SK-N-SH treated with all-trans-retinoic acid at 6 μM for 48 hours (cell line): Measurements from ENCODE around the gene SMCHD1.

Experiments used
- ATAC-seq: fragments of 200-7000 bp; cut with Tn5 transposase; 3 replicates; pipeline ENCODE4 v1.9.1; 2020; ENCODE audit warnings: mild to moderate bottlenecking, moderate library complexity
- ARNTL ChIP-seq: fragments of 450-650 bp; formaldehyde crosslinking; IDR thresholded peaks from 2 replicates; pipeline ENCODE4 v1.5.0; 2020; ENCODE audit warnings: low read depth, mild to moderate bottlenecking, moderate library complexity, borderline replicate concordance
- BACH2 ChIP-seq: fragments of 250-450 bp; sonication (Bioruptor Pico); IDR thresholded peaks from 2 replicates; pipeline ENCODE4 v1.9.0; 2021; ENCODE audit warnings: mild to moderate bottlenecking, borderline replicate concordance
- CSDC2 ChIP-seq: fragments of 250-450 bp; sonication (Bioruptor Pico); IDR thresholded peaks from 2 replicates; pipeline ENCODE4 v1.5.0; 2020; ENCODE audit warnings: mild to moderate bottlenecking, moderate library complexity
- ESRRG ChIP-seq: fragments of 250-450 bp; sonication (Bioruptor Pico); IDR thresholded peaks from 2 replicates; pipeline ENCODE4 v1.6.1; 2021; ENCODE audit warnings: mild to moderate bottlenecking
- GLIS3 ChIP-seq: fragments of 250-450 bp; sonication (Bioruptor Pico); IDR thresholded peaks from 2 replicates; pipeline ENCODE4 v1.5.0; 2020; ENCODE audit warnings: mild to moderate bottlenecking, moderate library complexity
- ISL1 ChIP-seq: fragments of 250-450 bp; sonication (Bioruptor Pico); IDR thresholded peaks from 2 replicates; pipeline ENCODE4 v2.1.2; 2022; ENCODE audit warnings: mild to moderate bottlenecking, moderate library complexity
- OSR1 ChIP-seq: fragments of 250-450 bp; sonication (Bioruptor Pico); IDR thresholded peaks from 2 replicates; pipeline ENCODE4 v1.8.0; 2022; ENCODE audit warnings: moderate library complexity, mild to moderate bottlenecking, inconsistent platforms
- PATZ1 ChIP-seq: fragments of 250-450 bp; sonication (Bioruptor Pico); IDR thresholded peaks from 2 replicates; pipeline ENCODE4 v1.8.0; 2020; ENCODE audit warnings: mild to moderate bottlenecking, moderate library complexity, borderline replicate concordance
- POU6F1 ChIP-seq: fragments of 250-450 bp; sonication (Bioruptor Pico); IDR thresholded peaks from 2 replicates; pipeline ENCODE4 v1.8.0; 2021; ENCODE audit warnings: low read depth, mild to moderate bottlenecking, moderate library complexity, borderline replicate concordance
- PPARA ChIP-seq: fragments of 250-450 bp; sonication (Bioruptor Pico); IDR thresholded peaks from 2 replicates; pipeline ENCODE4 v1.5.0; 2020; ENCODE audit warnings: mild to moderate bottlenecking, borderline replicate concordance
- RARB ChIP-seq: fragments of 250-450 bp; sonication (Bioruptor Pico); IDR thresholded peaks from 2 replicates; pipeline ENCODE4 v1.8.0; 2021; ENCODE audit warnings: mild to moderate bottlenecking, moderate library complexity
- SNAI2 ChIP-seq: fragments of 250-450 bp; sonication (Bioruptor Pico); IDR thresholded peaks from 2 replicates; pipeline ENCODE4 v1.5.0; 2020; ENCODE audit warnings: mild to moderate bottlenecking, moderate library complexity
- TCF4 ChIP-seq: fragments of 250-450 bp; sonication (Bioruptor Pico); IDR thresholded peaks from 2 replicates; pipeline ENCODE4 v1.8.0; 2021; ENCODE audit warnings: mild to moderate bottlenecking, moderate library complexity, borderline replicate concordance
- TOX ChIP-seq: fragments of 250-450 bp; sonication (Bioruptor Pico); IDR thresholded peaks from 2 replicates; pipeline ENCODE4 v1.8.0; 2021; ENCODE audit warnings: mild to moderate bottlenecking, moderate library complexity, borderline replicate concordance
- TSHZ2 ChIP-seq: fragments of 250-450 bp; sonication (Bioruptor Pico); IDR thresholded peaks from 2 replicates; pipeline ENCODE4 v1.5.0; 2020; ENCODE audit warnings: mild to moderate bottlenecking, moderate library complexity
- ZC3H10 ChIP-seq: fragments of 250-450 bp; sonication (Bioruptor Pico); IDR thresholded peaks from 2 replicates; pipeline ENCODE4 v1.5.1; 2021; ENCODE audit warnings: mild to moderate bottlenecking, moderate library complexity
- ZFP3 ChIP-seq: fragments of 250-450 bp; sonication (Bioruptor Pico); IDR thresholded peaks from 2 replicates; pipeline ENCODE4 v1.5.0; 2020; ENCODE audit warnings: mild to moderate bottlenecking, moderate library complexity
- ZFP30 ChIP-seq: fragments of 450-650 bp; formaldehyde crosslinking; IDR thresholded peaks from 2 replicates; pipeline ENCODE4 v1.5.0; 2022; ENCODE audit warnings: mild to moderate bottlenecking, moderate library complexity
- ZNF565 ChIP-seq: fragments of 450-650 bp; formaldehyde crosslinking; conservative IDR thresholded peaks from 2 replicates; pipeline ENCODE4 v1.5.0; 2020; ENCODE audit warnings: low read depth, mild to moderate bottlenecking, moderate library complexity
- ZNF70 ChIP-seq: fragments of 450-650 bp; formaldehyde crosslinking; IDR thresholded peaks from 2 replicates; pipeline ENCODE4 v1.5.0; 2020; ENCODE audit warnings: mild to moderate bottlenecking, moderate library complexity
- ZNF8 ChIP-seq: fragments of 450-650 bp; formaldehyde crosslinking; IDR thresholded peaks from 2 replicates; pipeline ENCODE4 v1.5.0; 2020; ENCODE audit warnings: mild to moderate bottlenecking, moderate library complexity
- TF ChIP-seq, protein P1 (sequence below): fragments of 250-450 bp; sonication (Bioruptor Pico); IDR thresholded peaks from 2 replicates; pipeline ENCODE4 v1.5.1; 2021; ENCODE audit warnings: mild to moderate bottlenecking, moderate library complexity
- TF ChIP-seq, protein P2 (sequence below): fragments of 250-450 bp; sonication (Bioruptor Pico); IDR thresholded peaks from 2 replicates; pipeline ENCODE4 v1.5.1; 2020; ENCODE audit warnings: low read depth, mild to moderate bottlenecking, moderate library complexity

SMCHD1 gene

GRCh38 chr18:2644535-2644934, 11.0 kb upstream of the SMCHD1 start:
- TF ChIP-seq RARB (CRISPR knock-in tag) (no peak), ISL1 (CRISPR knock-in tag) (no peak), TCF4 (no peak), ARNTL (no peak), ESRRG (CRISPR knock-in tag) (no peak), SNAI2 (CRISPR knock-in tag) (no peak), BACH2 (CRISPR knock-in tag) (no peak), CSDC2 (no peak), PPARA (CRISPR knock-in tag) (no peak), TOX (CRISPR knock-in tag) (no peak), ZNF70 (CRISPR knock-in tag) (no peak), ZNF8 (no peak), OSR1 (CRISPR knock-in tag) (no peak), ZFP30 (CRISPR knock-in tag) (no peak)
- TF ChIP-seq, protein P1, sequence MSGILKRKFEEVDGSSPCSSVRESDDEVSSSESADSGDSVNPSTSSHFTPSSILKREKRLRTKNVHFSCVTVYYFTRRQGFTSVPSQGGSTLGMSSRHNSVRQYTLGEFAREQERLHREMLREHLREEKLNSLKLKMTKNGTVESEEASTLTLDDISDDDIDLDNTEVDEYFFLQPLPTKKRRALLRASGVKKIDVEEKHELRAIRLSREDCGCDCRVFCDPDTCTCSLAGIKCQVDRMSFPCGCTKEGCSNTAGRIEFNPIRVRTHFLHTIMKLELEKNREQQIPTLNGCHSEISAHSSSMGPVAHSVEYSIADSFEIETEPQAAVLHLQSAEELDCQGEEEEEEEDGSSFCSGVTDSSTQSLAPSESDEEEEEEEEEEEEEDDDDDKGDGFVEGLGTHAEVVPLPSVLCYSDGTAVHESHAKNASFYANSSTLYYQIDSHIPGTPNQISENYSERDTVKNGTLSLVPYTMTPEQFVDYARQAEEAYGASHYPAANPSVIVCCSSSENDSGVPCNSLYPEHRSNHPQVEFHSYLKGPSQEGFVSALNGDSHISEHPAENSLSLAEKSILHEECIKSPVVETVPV, result no peak
- TF ChIP-seq, protein P2, sequence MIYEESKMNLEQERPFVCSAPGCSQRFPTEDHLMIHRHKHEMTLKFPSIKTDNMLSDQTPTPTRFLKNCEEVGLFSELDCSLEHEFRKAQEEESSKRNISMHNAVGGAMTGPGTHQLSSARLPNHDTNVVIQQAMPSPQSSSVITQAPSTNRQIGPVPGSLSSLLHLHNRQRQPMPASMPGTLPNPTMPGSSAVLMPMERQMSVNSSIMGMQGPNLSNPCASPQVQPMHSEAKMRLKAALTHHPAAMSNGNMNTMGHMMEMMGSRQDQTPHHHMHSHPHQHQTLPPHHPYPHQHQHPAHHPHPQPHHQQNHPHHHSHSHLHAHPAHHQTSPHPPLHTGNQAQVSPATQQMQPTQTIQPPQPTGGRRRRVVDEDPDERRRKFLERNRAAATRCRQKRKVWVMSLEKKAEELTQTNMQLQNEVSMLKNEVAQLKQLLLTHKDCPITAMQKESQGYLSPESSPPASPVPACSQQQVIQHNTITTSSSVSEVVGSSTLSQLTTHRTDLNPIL, result no peak
- ATAC-seq, result no peak

GRCh38 chr18:2651981-2652380, 3.5 kb upstream of the SMCHD1 start:
- ATAC-seq, result no peak
- TF ChIP-seq TOX (CRISPR knock-in tag), result no peak
- TF ChIP-seq RARB (CRISPR knock-in tag), result no peak
- no peak for TF ChIP-seq GLIS3 (CRISPR knock-in tag)
- no peak for TF ChIP-seq ZC3H10 (CRISPR knock-in tag)
- no peak for TF ChIP-seq ZNF565 (CRISPR knock-in tag)
- no peak for TF ChIP-seq ZFP30 (CRISPR knock-in tag)
- TF ChIP-seq TSHZ2 (CRISPR knock-in tag), result no peak
- no peak for TF ChIP-seq ZNF8
- no peak for TF ChIP-seq POU6F1 (CRISPR knock-in tag)
- no peak for TF ChIP-seq ARNTL
- no peak for TF ChIP-seq ZNF70 (CRISPR knock-in tag)
- TF ChIP-seq SNAI2 (CRISPR knock-in tag), result no peak
- no peak for TF ChIP-seq ISL1 (CRISPR knock-in tag)
- no peak for TF ChIP-seq TCF4
- TF ChIP-seq, protein P2, result no peak
- TF ChIP-seq BACH2 (CRISPR knock-in tag), result no peak
- no peak for TF ChIP-seq ZFP3

GRCh38 chr18:2653467-2653866, 2.1 kb upstream of the SMCHD1 start:
- no peak for TF ChIP-seq PATZ1
- TF ChIP-seq ZNF70 (CRISPR knock-in tag), result no peak
- TF ChIP-seq TOX (CRISPR knock-in tag), result no peak
- TF ChIP-seq ESRRG (CRISPR knock-in tag), result no peak
- TF ChIP-seq ZNF8, result no peak
- TF ChIP-seq ARNTL, result no peak
- no peak for TF ChIP-seq PPARA (CRISPR knock-in tag)
- TF ChIP-seq RARB (CRISPR knock-in tag), result no peak
- no peak for TF ChIP-seq ZFP30 (CRISPR knock-in tag)
- no peak for TF ChIP-seq ZC3H10 (CRISPR knock-in tag)
- no peak for ATAC-seq
